ENCODE data around the gene EFHC2.
A peak's percentile ranks its signal among the peaks of the same experiment; 100 is the strongest.

The EFHC2 gene

GRCh38 chrX:44232081-44232480, 111.4 kb downstream of the EFHC2 start:
- H3K4me3 ChIP-seq: no peak overlapping the region
- H3K4me1 ChIP-seq: peaks cover 0 to 10% (median 0%) of the 10 kb centered on the region in 10 experiments; a peak in 4 of 20 replicates
- H3K9me3 ChIP-seq (replicated peaks in 1 of 11): no peaks in the 10 kb centered on the region
- TF ChIP-seq Cebpa-rat (IDR thresholded peaks at IDR 0.05): no peak
- H4K20me1 ChIP-seq: no peaks in the 10 kb centered on the region
- H3K27me3 ChIP-seq: no peaks in the 10 kb centered on the region; a peak in 1 of 22 replicates
- H3K4me2 ChIP-seq: no peak overlapping the region
- H3K27ac ChIP-seq: no peak overlapping the region
- H3K9ac ChIP-seq: no peak overlapping the region
- H3K36me3 ChIP-seq: 0 out of 22 replicates have a peak, but pooled peaks cover 0 to 7% (median 0%) of the 10 kb centered on the region in 11 experiments

GRCh38 chrX:44228621-44229020, 114.9 kb downstream of the EFHC2 start:
- no peaks in the 10 kb centered on the region for H3K9me3 ChIP-seq (replicated peaks in 1 of 11)
- 0 out of 22 replicates have a peak, but pooled peaks cover 0 to 7% (median 0%) of the 10 kb centered on the region in 11 experiments for H3K36me3 ChIP-seq
- H3K4me1 ChIP-seq: peaks cover 0 to 10% (median 0%) of the 10 kb centered on the region in 10 experiments; a peak in 4 of 20 replicates
- H3K4me3 ChIP-seq: no peak overlapping the region
- H3K27me3 ChIP-seq: no peaks in the 10 kb centered on the region
- H3K9ac ChIP-seq: no peak overlapping the region
- peak overlapping the region in 3 of 11 experiments; percentile 2 to 30 (median 3); a peak in 1 of 22 replicates for H3K4me2 ChIP-seq
- no peak overlapping the region for H3K27ac ChIP-seq
- TF ChIP-seq Cebpa-rat (IDR thresholded peaks at IDR 0.05): peak in 5 of 11 experiments; percentile 29 to 61 (median 55); a peak in 5 of 22 replicates
- no peaks in the 10 kb centered on the region for H4K20me1 ChIP-seq

GRCh38 chrX:44227991-44228390, 115.5 kb downstream of the EFHC2 start:
- Histone ChIP-seq H3K4me1 (peaks cover 0 to 10% (median 0%) of the 10 kb centered on the region in 10 experiments; a peak in 4 of 20 replicates), H3K9ac (no peak overlapping the region), H4K20me1 (no peaks in the 10 kb centered on the region), H3K36me3 (0 out of 22 replicates have a peak, but pooled peaks cover 0 to 7% (median 0%) of the 10 kb centered on the region in 11 experiments), H3K27ac (no peak overlapping the region), H3K27me3 (no peaks in the 10 kb centered on the region), H3K4me3 (no peak overlapping the region), H3K4me2 (no peak overlapping the region), H3K9me3 (replicated peaks in 1 of 11) (no peaks in the 10 kb centered on the region)
- no peak for TF ChIP-seq Cebpa-rat (IDR thresholded peaks at IDR 0.05)

- no peaks in the 10 kb centered on the region for H3K9me3 ChIP-seq (replicated peaks in 1 of 11)
- H4K20me1 ChIP-seq: no peaks in the 10 kb centered on the region
- no peak overlapping the region for H3K27ac ChIP-seq
- no peak overlapping the region for H3K9ac ChIP-seq
- no peaks in the 10 kb centered on the region for H3K36me3 ChIP-seq
- H3K27me3 ChIP-seq: no peaks in the 10 kb centered on the region
- H3K4me3 ChIP-seq: no peak overlapping the region
- H3K4me2 ChIP-seq: no peak overlapping the region
- H3K4me1 ChIP-seq: peaks cover 0 to 10% (median 0%) of the 10 kb centered on the region in 10 experiments; a peak in 4 of 20 replicates
- no peak for TF ChIP-seq Cebpa-rat (IDR thresholded peaks at IDR 0.05)
Measured at GRCh38 chrX:44225667-44226066, 117.8 kb downstream of the EFHC2 start.

- Histone ChIP-seq H3K4me2 (no peak overlapping the region), H3K9ac (no peak overlapping the region), H3K27ac (no peak overlapping the region), H3K36me3 (no peaks in the 10 kb centered on the region), H3K9me3 (replicated peaks in 1 of 11) (no peaks in the 10 kb centered on the region), H3K27me3 (no peaks in the 10 kb centered on the region), H4K20me1 (no peaks in the 10 kb centered on the region), H3K4me1 (peaks cover 0 to 10% (median 0%) of the 10 kb centered on the region in 10 experiments; a peak in 4 of 20 replicates), H3K4me3 (no peak overlapping the region)
- TF ChIP-seq Cebpa-rat (IDR thresholded peaks at IDR 0.05): no peak
Measured at GRCh38 chrX:44224760-44225159, 118.7 kb downstream of the EFHC2 start.

- no peaks in the 10 kb centered on the region for H3K36me3 ChIP-seq
- H3K4me3 ChIP-seq: no peak overlapping the region
- no peaks in the 10 kb centered on the region for H3K4me1 ChIP-seq
- TF ChIP-seq Cebpa-rat (IDR thresholded peaks at IDR 0.05): no peak
- no peak overlapping the region for H3K27ac ChIP-seq
- no peak overlapping the region for H3K4me2 ChIP-seq
- no peak overlapping the region for H3K9ac ChIP-seq
- H3K27me3 ChIP-seq: no peaks in the 10 kb centered on the region
- no peaks in the 10 kb centered on the region for H4K20me1 ChIP-seq
- H3K9me3 ChIP-seq (replicated peaks in 1 of 11): no peaks in the 10 kb centered on the region
Measured at GRCh38 chrX:44223150-44223549, 120.3 kb downstream of the EFHC2 start.

- H3K27ac ChIP-seq: no peak overlapping the region
- H3K36me3 ChIP-seq: no peaks in the 10 kb centered on the region
- no peaks in the 10 kb centered on the region for H4K20me1 ChIP-seq
- H3K9ac ChIP-seq: no peak overlapping the region
- H3K9me3 ChIP-seq (replicated peaks in 1 of 11): no peaks in the 10 kb centered on the region
- H3K4me1 ChIP-seq: no peaks in the 10 kb centered on the region
- no peak overlapping the region for H3K4me3 ChIP-seq
- H3K4me2 ChIP-seq: no peak overlapping the region
- H3K27me3 ChIP-seq: no peaks in the 10 kb centered on the region
- TF ChIP-seq Cebpa-rat (IDR thresholded peaks at IDR 0.05): no peak
Measured at GRCh38 chrX:44218465-44218864, 125.0 kb downstream of the EFHC2 start.

- H3K4me1 ChIP-seq: peaks cover 0 to 4% (median 0%) of the 10 kb centered on the region in 10 experiments; a peak in 1 of 20 replicates
- no peaks in the 10 kb centered on the region for H3K9me3 ChIP-seq (replicated peaks in 1 of 11)
- H3K4me2 ChIP-seq: no peak overlapping the region
- no peaks in the 10 kb centered on the region for H3K27me3 ChIP-seq
- TF ChIP-seq Cebpa-rat (IDR thresholded peaks at IDR 0.05): no peak
- no peak overlapping the region for H3K9ac ChIP-seq
- H3K27ac ChIP-seq: no peak overlapping the region
- H3K4me3 ChIP-seq: no peak overlapping the region
- no peaks in the 10 kb centered on the region for H3K36me3 ChIP-seq
- H4K20me1 ChIP-seq: no peaks in the 10 kb centered on the region
Measured at GRCh38 chrX:44216171-44216570, 127.3 kb downstream of the EFHC2 start.

- Histone ChIP-seq H3K27me3 (no peaks in the 10 kb centered on the region), H3K4me3 (no peak overlapping the region), H3K4me2 (no peak overlapping the region), H3K36me3 (no peaks in the 10 kb centered on the region), H3K9ac (no peak overlapping the region), H4K20me1 (no peaks in the 10 kb centered on the region), H3K27ac (no peak overlapping the region), H3K9me3 (replicated peaks in 1 of 11) (peaks cover 0 to 11% (median 0%) of the 10 kb centered on the region in 11 experiments; a peak in 3 of 22 replicates), H3K4me1 (0 out of 20 replicates have a peak, but pooled peaks cover 0 to 4% (median 0%) of the 10 kb centered on the region in 10 experiments)
- no peak for TF ChIP-seq Cebpa-rat (IDR thresholded peaks at IDR 0.05)
Measured at GRCh38 chrX:44203791-44204190, 139.7 kb downstream of the EFHC2 start.

GRCh38 chrX:44202596-44202995, 140.9 kb downstream of the EFHC2 start:
- H3K4me2 ChIP-seq: no peak overlapping the region
- TF ChIP-seq Cebpa-rat (IDR thresholded peaks at IDR 0.05): no peak
- H3K27me3 ChIP-seq: no peaks in the 10 kb centered on the region
- H3K4me1 ChIP-seq: 0 out of 20 replicates have a peak, but pooled peaks cover 0 to 4% (median 0%) of the 10 kb centered on the region in 10 experiments
- H3K4me3 ChIP-seq: no peak overlapping the region
- H4K20me1 ChIP-seq: no peaks in the 10 kb centered on the region
- H3K9ac ChIP-seq: no peak overlapping the region
- H3K36me3 ChIP-seq: no peaks in the 10 kb centered on the region
- H3K27ac ChIP-seq: no peak overlapping the region
- peaks cover 0 to 7% (median 0%) of the 10 kb centered on the region in 11 experiments; a peak in 3 of 22 replicates for H3K9me3 ChIP-seq (replicated peaks in 1 of 11)

All from BLaER1 treated with 17β-estradiol and CSF1 and Interleukin-3, amounts not matched to agents 10 nM and 100 nM (cell line).